CD4-positive, alpha-beta T cell treated with Interleukin-15 for 1 hour (primary cell): ENCODE results near the gene ADRB2.

Experiments used
- DNase-seq: peaks from one replicate; pipeline ENCODE4 v3.0.0-alpha.2; 2020

The ADRB2 gene

GRCh38 chr5:148831590-148832565, 5.5 kb downstream of the ADRB2 start:
- no peak for DNase-seq

- DNase-seq: no peak
These were observed 6.7 kb downstream of the ADRB2 start for GRCh38 chr5:148833122-148833521.

- no peak for DNase-seq
These were observed 7.5 kb downstream of the ADRB2 start for GRCh38 chr5:148833925-148834324.

GRCh38 chr5:148834689-148835088, 8.3 kb downstream of the ADRB2 start:
- no peak for DNase-seq

- peak; percentile 15 for DNase-seq
These were observed 10.2 kb downstream of the ADRB2 start for GRCh38 chr5:148836272-148837250.

GRCh38 chr5:148837383-148837782, 11.0 kb downstream of the ADRB2 start:
- no peak for DNase-seq

- DNase-seq: no peak
These were observed 11.9 kb downstream of the ADRB2 start for GRCh38 chr5:148838357-148838756.

GRCh38 chr5:148839960-148840359, 13.5 kb downstream of the ADRB2 start:
- DNase-seq: no peak

GRCh38 chr5:148840531-148840930, 14.1 kb downstream of the ADRB2 start:
- no peak for DNase-seq

GRCh38 chr5:148841519-148841918, 15.1 kb downstream of the ADRB2 start:
- no peak for DNase-seq

GRCh38 chr5:148842161-148842560, 15.8 kb downstream of the ADRB2 start:
- DNase-seq: no peak

- DNase-seq: no peak
These were observed 17.3 kb downstream of the ADRB2 start for GRCh38 chr5:148843510-148844318.

- peak; percentile 68 for DNase-seq
These were observed 18.2 kb downstream of the ADRB2 start for GRCh38 chr5:148844433-148845280.

- DNase-seq: no peak
These were observed 20.5 kb downstream of the ADRB2 start for GRCh38 chr5:148846930-148847329.

GRCh38 chr5:148847456-148847855, 21.0 kb downstream of the ADRB2 start:
- DNase-seq: no peak

- no peak for DNase-seq
These were observed 22.1 kb downstream of the ADRB2 start for GRCh38 chr5:148848393-148849031.

- DNase-seq: peak; percentile 41
These were observed 23.1 kb downstream of the ADRB2 start for GRCh38 chr5:148849461-148849860.

- no peak for DNase-seq
These were observed 24.4 kb downstream of the ADRB2 start for GRCh38 chr5:148850836-148851235.

- no peak for DNase-seq
These were observed 27.5 kb downstream of the ADRB2 start for GRCh38 chr5:148853868-148854267.

- no peak for DNase-seq
These were observed 29.0 kb downstream of the ADRB2 start for GRCh38 chr5:148855249-148856008.
